Measurements from ENCODE around the gene PIGW. TPM values are rescaled to one million over a fixed set of nuclear protein-coding genes. Genes with fewer than 3 reads are reported as not detected.
"Not testable (repeated sequence)": the region's sequence is repeated elsewhere in the genome, so short reads cannot be mapped to it uniquely, and the experiment has no call there.

The PIGW gene
- polyA plus RNA-seq, 3 donors: 9.1 to 13.7 (median 12.2) TPM

DNA sequence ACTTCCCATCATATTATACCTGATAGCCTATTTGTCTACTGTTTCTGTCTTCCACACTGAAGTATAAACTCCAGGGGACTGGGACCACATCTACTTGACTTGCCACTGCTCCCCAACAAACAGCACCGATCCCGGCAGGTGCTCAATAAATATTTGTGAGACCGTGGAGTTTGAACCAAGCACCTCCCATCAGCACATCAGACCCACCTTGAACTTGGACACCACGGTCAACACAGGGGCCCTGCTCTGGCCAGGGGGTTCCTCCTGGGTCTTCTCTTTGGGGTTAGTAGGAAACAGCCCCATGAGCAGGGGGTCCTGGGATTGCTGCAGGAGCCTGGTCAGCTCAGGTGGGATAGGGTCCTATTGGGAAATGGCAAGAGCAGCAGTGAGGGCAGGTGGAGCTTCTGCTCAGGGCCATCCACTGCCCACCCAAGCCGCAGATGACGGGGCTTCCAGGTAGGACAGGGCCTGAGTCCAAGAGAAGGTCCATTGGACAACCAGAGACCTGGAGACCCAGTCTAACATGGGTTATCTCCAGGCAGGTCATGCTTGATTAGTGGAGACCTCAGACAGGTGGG, 28.4 kb upstream of the PIGW start:
- DNase-seq: no peak

DNA sequence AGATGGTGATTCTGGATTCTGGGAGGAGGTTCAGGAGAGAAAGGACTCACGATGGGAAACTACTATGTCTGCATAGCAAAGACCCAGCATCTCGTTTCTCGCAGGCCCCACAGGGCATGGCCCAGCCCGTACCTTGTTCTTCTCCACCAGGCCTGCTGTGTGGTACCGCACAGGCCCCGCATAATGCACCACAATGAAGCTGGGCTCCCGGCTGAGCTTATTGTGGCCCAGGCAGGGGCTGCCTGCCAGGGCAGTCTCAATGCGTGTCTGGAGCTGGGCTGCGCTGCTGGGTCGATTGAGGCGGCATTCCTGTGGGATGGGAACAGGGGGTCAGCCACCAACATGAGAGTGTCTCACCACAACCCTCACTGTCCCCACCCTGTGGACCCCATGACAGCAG, 28.0 kb upstream of the PIGW start:
- no peak for DNase-seq

DNA sequence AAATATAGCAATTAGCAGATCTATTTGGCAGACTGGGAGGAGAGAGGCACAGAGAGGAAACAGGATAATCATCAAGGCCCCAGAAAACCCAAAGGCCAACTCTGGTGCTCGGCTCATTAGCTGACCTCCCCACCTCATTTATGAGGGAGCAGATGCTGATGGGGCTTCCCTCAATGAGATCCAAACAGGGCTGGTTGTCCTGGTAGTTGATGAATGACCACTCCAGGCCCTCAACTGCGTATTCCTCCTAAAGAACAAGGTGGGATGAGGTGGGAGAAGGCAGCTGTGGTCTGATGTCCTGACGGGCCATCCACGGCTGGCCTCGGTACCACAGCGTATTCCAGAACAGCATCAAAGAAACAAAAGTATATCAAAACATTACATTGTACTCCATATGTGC, 27.5 kb upstream of the PIGW start:
- DNase-seq: no peak

DNA sequence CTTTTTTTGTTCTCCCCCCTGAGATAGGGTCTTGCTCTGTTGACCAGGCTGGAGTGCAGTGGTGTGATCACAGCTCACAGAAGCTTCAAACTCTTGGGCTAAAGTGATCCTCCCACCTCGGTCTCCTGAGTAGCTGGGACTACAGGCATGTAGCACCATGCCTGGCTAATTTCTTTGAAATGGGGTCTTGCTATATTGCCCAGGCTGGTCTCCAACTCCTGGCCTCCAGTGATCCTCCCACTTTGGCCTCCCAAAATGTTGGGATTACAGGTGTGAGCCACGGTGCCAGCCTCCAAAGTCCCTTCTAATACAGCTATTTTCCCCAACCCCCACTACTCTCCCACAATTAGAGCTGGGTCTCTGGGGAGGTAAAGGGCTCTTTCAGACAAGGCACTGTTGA, 26.3 kb upstream of the PIGW start:
- DNase-seq: not testable (repeated sequence)

DNA sequence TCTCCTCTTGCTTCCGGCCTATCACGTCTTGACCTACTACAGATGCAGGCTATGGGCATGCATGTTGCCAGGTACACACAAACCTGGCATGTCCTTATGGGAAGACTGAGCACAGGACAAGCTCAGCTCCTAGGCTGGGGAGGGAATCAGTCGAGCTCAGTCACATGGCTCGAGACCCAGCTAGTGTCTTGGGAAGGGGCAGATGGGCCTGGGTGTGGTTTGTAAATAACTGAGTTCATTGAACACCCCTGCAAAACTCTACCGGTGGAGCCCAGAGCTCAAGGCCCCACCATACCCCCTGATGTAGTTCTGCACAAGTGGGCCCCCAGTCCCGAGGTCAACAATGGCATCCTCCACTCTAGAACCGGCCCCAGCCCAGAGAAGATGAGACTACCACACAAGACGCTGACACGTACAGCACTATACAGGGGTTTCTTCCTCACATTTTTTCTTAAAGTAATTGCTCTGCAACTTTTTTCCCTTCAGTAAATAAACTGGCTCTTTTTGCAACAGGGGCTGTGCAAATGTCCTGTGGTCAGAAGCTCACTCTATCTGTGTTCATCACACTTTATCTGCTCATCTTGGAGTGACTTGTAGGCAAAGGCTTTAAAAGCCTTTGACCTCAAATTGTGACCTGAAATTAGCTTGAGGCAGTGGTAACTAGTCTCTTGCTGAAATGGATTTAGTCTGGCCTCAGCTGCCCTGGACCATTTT, 25.4 kb upstream of the PIGW start:
- no peak for DNase-seq

DNA sequence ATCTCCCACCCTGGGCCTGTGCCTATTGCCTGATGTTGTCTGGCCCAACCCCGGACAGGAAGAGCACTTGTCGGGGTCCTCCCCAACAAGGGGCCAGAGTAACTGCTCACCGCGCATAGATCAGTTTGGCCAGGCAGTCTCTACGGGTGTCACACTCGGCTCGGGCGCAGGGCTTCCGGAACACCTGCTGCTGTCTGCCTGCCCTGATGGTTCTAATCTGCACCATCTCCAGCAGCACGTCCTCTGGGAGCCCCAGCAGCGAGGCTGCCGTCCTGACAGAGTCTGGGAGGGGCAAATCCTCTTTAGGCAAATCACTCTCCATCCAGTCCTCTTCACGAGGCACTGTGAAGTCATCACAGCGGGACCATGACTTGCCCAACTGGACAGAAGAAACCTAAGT, 24.2 kb upstream of the PIGW start:
- no peak for DNase-seq

DNA sequence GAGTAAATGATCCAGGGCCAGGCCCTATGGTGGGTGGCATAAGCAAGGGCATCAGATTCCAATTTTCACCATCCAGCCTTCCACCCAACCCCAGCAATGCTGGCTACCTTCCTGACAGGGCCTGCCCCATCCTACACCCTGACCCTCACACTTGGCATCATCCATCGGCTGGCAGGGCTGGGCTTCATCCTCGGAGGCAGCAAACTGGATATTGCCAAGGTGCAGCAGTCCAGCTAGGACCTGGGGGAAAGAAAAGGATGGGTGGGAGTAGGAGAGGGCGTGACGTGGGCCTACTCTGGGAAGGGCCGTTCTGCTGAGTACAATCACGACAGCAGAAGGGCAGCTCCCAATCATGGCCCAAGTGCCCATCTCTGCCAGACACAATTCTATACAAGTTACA, 23.6 kb upstream of the PIGW start:
- DNase-seq: no peak

DNA sequence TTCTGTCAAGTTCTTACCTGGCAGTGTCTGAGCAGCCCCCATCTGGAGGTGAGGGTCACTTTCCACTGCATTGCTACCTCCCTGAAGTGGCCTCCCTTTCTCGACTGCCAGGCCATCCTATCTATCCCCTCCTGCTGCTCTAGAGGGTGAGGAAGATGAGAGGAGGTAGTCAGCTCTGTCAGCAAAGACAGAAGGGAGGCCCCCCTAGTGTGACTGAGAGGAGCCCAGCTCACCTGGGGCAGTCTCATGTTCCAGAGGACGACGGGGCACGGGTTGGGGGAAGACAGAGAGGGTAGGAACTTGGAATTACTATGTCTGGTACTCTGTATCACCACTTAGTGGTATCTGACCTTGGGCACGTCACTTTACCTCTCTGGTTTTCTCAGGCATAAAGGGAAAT, 22.1 kb upstream of the PIGW start:
- no peak for DNase-seq

DNA sequence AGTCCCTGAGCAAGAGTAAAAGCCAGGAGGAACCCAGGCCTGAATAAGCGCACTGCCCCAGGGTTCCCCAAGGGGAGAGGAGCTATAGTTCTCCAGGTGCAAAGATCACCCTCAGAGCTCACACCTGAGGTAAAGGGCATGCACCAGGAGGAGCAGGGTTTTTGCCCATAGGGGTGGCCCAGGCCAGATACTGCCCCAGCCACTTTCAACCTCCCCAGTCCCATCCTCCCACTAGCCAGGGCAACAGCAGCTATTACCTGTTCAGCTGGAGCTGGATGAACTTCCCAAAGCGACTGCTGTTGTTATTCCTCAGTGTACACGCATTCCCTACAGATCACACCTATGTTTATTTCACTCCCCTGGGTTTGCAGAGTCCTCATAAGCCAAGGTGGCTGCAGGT, 19.9 kb upstream of the PIGW start:
- no peak for DNase-seq

DNA sequence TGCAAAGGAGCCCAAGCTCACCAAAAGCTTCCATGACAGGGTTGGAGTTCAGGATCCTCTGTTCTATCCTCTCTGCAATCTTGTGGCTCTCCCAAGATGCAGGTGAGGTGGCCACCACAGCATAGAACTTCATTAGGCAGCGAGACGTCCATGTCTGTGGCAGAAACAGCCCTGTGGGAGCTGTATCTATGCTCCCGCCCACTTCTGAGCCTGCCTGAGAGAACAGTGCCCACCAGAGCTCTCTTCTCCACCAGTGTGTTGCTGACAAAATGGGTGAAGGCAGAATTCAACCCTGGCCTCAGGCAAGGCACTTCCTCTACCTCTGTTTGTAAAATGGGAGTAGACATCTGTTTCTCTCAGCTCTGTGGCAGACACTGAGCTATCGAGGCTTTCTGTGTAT, 18.9 kb upstream of the PIGW start:
- DNase-seq: no peak

DNA sequence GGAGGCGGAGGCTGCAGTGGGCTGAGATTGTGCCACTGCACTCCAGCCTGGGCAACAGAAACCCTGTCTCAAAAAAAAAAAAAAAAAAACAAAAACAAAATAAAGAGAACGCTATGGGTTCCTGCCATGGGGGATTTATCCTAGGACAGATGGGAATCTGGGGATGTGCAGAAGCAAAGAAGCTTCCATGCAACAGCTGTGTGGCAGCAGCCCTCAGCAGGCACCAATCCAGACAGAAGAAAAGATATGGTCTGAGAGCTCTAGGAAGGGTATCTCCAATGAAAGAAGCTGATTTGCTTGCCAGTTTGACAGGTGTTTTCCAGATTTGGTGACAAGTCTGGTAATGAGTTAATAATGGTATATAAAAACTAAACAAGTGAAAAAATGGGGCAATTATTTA, 11.7 kb upstream of the PIGW start:
- no peak for DNase-seq

DNA sequence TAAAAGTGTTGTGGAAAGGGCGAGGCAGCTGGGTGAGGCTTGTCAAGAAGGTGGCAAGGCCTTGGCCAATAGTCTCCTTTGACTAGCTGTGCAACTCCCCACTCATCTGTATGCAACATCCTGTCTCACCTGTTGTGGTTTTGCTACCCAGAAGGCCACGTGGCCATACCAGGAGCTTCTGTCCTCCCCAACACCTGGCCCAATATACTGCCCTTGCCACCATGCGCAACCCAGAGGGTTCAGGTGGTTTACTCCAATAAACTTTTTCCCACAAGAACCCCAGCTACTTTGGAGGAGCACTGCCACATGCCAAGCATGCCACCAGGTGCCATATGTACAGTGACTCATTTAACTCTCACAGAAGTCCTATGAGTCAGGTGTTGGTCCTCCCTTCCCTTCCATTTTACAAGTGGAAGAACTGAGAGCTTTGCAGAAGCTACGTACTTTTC, 10.3 kb upstream of the PIGW start:
- no peak for DNase-seq

DNA sequence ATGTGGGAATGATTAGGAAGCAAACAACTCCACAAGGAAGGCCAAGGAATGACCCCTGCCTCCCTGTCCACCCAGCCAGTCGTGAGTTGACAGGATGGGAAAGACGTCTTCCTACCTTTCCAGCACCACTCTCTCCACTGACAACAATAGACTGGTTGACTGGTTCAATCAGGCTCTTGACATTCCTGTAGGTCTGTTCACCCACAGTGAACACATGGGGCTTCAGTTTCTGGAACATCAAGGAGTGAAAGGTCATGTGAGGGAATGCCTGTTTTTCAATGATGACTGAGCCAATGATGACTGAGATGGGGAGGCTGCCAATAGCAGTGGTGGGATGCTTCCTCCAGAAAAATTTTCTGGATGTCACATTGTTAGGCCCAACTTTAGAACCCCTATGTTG, 9.7 kb upstream of the PIGW start:
- DNase-seq: no peak

DNA sequence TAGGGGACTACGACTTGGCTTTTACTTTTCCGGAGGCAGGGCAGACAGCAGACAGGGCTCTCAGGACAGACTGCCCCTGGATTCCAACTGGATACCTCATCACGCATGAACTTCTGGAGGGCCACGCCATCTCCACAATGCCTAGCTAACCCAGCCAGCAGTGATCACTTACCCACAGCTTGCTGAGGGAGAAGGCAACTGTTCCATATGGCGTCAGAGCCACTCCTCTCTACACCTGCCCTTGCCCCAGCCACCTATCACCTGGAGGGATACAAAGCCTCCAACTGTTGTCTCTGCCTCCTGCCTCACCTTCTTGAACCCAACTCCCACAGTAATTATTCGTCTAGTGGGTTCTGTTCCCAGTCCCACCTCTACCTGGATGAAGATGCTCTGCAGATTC, 8.9 kb upstream of the PIGW start:
- no peak for DNase-seq

DNA sequence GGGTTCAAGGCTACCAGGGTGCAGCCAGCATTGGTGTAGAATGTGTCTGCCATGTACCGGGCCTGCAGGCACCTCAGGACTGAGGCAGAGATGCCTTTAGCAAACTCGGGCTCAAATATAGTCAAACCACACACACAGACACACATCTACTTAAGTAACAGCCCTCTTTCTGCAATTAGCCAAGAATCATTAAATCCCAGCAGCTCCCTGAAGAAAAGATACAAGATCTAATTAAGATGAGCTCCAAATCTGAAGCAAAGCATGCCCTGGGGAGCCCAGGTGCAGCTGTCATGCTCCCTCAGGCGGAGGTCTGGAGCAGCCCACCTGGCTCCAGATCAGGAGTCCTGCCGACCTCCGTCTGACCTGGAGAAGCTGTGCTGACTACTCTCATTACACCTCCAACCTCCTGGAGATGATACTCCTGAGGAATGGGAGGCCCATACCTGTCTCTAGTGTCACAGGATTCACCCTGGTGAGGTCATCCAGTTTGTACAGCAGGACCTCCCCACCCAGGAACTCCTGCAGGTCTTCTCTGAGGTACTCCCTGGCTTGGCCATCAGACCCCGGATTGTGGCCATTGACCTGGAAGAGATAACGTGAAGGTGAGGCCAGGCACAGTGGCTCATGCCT, 7.1 kb upstream of the PIGW start:
- no peak for DNase-seq

DNA sequence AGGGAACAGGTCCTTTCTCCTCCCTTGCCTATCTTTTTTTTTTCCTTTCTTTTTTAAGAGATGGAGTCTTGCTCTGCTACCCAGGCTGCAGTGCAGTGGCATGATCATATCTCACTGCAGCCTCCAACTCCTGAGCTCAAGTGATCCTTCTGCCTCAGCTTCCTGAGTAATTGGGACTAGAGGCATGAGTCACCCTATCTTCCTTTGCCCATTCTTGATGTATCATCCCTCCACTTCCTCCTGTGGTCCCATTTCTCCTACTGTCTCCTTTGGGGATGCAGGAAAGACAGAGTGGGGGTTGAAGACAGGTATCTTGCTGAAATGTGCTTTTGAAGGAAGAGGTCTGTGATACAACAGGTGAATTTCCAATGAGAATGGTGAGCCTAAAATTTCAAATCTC, 5.7 kb upstream of the PIGW start:
- DNase-seq: no peak

DNA sequence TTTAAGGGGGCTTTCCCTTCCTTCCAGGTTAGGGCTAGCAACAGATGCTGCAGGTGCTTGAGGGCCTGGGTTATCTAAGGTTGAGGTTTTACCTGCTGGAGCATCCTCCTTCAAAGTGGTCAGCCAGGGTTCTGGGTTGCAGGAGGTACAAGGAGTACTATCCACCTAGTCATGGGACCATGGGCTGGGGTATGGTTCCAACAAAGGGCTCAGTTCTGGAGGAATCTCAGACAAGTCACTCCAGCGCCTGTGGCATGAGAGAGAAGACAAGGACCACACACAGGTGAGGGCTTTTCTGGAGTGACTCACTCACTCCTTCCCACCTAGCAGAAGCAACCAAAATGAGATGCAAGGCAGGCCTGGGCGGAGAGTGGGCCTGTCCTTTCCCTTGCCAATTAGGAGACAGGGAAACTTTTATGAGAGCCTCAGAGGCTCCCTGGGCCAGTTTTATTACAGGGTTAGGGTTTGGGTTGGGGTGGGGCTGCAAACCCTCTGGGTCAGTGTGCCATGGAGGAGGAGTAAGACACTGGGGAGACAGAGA, 2.3 kb upstream of the PIGW start:
- DNase-seq: no peak

DNA sequence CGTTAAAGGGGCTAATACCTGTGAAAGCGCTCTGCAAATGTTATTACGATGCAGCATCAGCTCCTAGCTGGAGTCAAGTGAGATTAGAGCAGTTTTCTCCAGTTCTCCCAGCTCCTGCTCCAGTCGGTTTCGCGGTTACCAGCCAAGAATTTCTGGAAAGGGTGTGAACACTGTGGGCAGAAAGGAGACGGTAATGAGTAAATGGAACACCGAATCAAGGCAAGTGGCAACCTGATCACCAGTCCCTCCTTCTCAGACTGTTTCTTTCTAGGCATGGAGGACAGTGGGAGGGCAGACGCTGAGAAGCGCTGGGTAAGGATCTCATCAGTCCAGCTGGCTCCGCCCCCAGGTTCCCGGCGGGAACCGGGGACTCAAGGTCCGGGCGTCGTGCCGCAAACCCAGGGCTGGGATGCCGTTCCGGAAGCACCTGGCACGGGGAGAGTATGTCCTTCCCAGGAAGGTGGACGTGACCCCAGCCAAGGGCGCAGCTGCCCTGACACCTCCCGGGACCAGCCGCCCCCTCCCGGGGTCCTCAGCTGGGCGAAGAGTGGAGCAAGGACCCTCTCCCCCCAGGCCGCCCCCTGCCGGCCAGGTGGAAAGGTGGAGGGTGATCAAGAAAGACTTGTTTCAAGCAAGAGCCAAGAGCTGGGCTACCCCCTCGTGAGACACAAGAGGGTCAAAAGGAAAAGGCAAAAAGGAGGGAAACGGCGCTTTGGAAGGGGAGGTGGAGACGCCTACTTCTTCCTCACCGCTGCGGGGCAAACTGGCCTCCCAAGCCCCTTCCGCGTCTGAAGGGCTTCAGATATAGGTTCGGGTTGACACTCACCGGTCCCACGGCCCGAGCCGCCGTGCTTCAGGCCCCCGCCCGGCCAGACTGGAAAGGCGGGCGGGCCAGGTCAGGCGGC, 600 bp upstream of the PIGW start:
- peak; percentile 54 for DNase-seq

DNA sequence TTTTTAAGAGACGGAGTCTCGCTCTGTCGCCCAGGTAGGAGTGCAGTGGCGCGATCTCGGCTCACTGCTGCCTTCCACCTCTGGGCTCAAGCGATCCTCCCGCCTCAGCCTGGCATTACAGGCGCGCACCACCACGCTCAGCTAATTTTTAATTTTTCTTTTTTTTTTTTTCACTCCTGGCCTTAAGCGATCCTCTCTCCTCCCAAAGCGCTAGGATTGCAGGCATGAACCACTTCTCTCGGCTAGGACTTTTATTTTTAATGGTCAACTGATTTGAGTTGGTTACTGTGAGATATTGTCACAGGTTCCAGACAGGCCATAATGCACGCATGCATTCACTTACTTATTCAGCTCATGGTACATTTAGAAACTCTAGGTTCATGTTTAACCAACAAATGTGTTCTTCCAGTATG, 888 bp downstream of the PIGW start:
- no peak for DNase-seq

DNA sequence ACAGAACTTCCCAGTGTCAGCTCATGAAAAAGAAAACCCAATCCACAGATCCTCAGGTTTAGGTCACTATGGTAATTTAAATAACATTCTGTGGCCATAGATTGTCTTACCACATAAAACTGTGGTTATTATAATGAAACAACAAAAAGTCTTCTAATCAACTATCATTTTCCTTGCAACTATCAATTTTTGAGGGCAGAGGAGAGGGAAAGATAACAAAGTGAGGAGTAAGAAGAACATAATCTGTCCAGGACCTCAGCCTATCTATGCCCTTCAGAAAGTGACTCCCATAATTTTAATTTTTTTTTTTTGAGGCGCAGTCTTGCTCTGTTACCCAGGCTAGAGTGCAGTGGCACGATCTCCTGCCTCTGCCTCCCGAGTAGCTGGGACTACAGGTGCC, 5.9 kb downstream of the PIGW start:
- DNase-seq: no peak

DNA sequence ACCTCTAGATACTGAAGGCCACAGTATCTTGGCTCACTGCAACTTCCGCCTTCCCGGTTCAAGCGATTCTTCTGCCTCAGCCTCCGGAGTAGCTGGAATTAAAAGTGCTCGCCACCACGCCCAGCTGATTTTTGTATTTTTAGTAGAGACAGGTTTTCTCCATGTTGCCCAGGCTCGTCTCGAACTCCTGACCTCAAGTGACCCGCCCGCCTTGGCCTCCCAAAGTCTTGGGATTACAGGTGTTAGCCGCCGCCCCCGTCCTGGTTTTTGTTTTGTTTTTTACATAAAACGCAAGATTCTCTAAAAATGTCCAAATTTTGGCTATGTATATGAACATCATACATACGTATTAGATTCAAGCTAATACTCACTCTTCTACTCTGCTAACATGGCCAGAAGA, 8.0 kb downstream of the PIGW start:
- DNase-seq: no peak

DNA sequence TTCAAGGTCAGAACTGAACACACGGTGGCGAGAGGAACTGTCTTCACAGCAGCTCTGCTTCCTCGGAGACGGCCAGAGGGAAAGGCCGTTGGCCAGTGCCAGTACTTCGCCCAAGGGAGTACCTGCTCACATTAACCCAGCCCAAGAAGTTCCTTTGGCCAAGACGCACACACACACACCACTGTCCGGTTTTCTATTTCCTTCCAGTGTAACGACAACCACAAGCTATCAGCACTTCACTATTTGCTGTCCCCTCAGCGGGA, 9.2 kb downstream of the PIGW start:
- peak; percentile 33 for DNase-seq
